Fibroblast of skin of right biceps (primary cell): Measurements from ENCODE around the gene TSPAN32.

Source experiments
- DNase-seq: peaks from one replicate; pipeline ENCODE4 v3.0.0-alpha.2; 2013

TSPAN32 gene

GRCh38 chr11:2301631-2302305 is at the start of gene TSPAN32, which contains the start of gene C11orf21:
TSS of gene TSPAN32 (plus strand) at chr11:2302013. CDS start at chr11:2302150, 137 bp downstream.
TSS of gene C11orf21 (minus strand) at chr11:2301918. CDS start at chr11:2301808, 110 bp downstream.
- DNase-seq, result no peak

GRCh38 chr11:2252018-2252417 is 49.8 kb upstream of the TSPAN32 start:
- no peak for DNase-seq

GRCh38 chr11:2256293-2256913 is 45.4 kb upstream of the TSPAN32 start:
- no peak for DNase-seq

- DNase-seq, result no peak
Measured at GRCh38 chr11:2256951-2257700, 44.7 kb upstream of the TSPAN32 start.

GRCh38 chr11:2258501-2259465 is 43.0 kb upstream of the TSPAN32 start:
- DNase-seq, result no peak

- no peak for DNase-seq
Measured at GRCh38 chr11:2259466-2259830, 42.4 kb upstream of the TSPAN32 start.

- DNase-seq, result no peak
Measured at GRCh38 chr11:2259897-2260451, 41.8 kb upstream of the TSPAN32 start.

GRCh38 chr11:2260491-2261364 is 41.1 kb upstream of the TSPAN32 start:
- DNase-seq, result no peak

GRCh38 chr11:2261436-2262230 is 40.2 kb upstream of the TSPAN32 start:
- DNase-seq, result no peak

GRCh38 chr11:2262301-2263070 is 39.3 kb upstream of the TSPAN32 start:
- no peak for DNase-seq

GRCh38 chr11:2263071-2263565 is 38.7 kb upstream of the TSPAN32 start:
- DNase-seq, result no peak

GRCh38 chr11:2263724-2264360 is 38.0 kb upstream of the TSPAN32 start:
- DNase-seq, result no peak

GRCh38 chr11:2264366-2265053 is 37.3 kb upstream of the TSPAN32 start:
- DNase-seq, result no peak

GRCh38 chr11:2265396-2265795 is 36.4 kb upstream of the TSPAN32 start:
- no peak for DNase-seq

GRCh38 chr11:2265854-2266585 is 35.8 kb upstream of the TSPAN32 start:
- no peak for DNase-seq

- no peak for DNase-seq
Measured at GRCh38 chr11:2266586-2267305, 35.1 kb upstream of the TSPAN32 start.

GRCh38 chr11:2267306-2267850 is 34.4 kb upstream of the TSPAN32 start:
- DNase-seq, result no peak
